ENCODE data around the gene DLG2.

DNA sequence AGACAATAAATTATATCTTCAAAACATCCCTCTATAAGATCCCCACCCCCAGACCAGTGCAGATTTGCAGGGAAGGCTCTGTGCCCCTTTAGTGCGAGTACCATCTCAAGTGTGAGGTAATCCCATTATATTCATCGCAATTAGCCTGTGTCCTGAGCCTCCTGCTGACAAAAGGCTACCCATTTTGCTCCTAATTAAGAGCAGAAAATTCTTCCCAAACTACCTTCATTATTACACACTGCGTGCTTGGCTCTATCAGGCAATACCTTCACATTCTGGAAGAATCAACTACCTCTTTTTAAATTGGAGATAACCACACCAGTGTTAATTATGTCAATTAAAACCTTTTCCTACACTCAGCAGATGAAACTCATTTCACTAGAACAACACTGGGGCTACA lies 1207.5 kb downstream of the DLG2 start:
- TF ChIP-seq MED1 (CRISPR knock-in tag; IDR thresholded peaks at IDR 0.05; ENCODE audit: borderline replicate concordance) (no peak), RBM25 (IDR thresholded peaks at IDR 0.05; ENCODE audit: low read depth, low read length, severe bottlenecking) (no peak)
- TF ChIP-seq, protein P1, sequence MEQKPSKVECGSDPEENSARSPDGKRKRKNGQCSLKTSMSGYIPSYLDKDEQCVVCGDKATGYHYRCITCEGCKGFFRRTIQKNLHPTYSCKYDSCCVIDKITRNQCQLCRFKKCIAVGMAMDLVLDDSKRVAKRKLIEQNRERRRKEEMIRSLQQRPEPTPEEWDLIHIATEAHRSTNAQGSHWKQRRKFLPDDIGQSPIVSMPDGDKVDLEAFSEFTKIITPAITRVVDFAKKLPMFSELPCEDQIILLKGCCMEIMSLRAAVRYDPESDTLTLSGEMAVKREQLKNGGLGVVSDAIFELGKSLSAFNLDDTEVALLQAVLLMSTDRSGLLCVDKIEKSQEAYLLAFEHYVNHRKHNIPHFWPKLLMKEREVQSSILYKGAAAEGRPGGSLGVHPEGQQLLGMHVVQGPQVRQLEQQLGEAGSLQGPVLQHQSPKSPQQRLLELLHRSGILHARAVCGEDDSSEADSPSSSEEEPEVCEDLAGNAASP (IDR thresholded peaks at IDR 0.05) = no peak
- TF ChIP-seq, protein P2, sequence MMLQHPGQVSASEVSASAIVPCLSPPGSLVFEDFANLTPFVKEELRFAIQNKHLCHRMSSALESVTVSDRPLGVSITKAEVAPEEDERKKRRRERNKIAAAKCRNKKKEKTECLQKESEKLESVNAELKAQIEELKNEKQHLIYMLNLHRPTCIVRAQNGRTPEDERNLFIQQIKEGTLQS (IDR thresholded peaks at IDR 0.05) = no peak
- TF ChIP-seq, protein P2 (CRISPR knock-in tag; conservative IDR thresholded peaks at IDR 0.05) = no peak

Data from K562 (cell line).